Left lobe of liver (tissue), 2 donors: ENCODE data around the gene UBA1. TPM values are rescaled to one million over a fixed set of nuclear protein-coding genes. Genes with fewer than 3 reads are reported as not detected.

Source experiments
- ATAC-seq: fragments of 200-7000 bp; cut with Tn5 transposase; one replicate; pipeline ENCODE4 v1.9.1; 2020; ENCODE audit warnings: mild to moderate bottlenecking, moderate library complexity
- DNase-seq: peaks from one replicate; pipeline ENCODE4 v3.0.0-alpha.2; 2020; ENCODE audit warnings: low spot score
- total RNA-seq: library from RNA; stranded (reverse); gene quantifications from one replicate; pipeline ENCODE4 v1.2.1, GENCODE V29; 2021
- donor health status: DM: no; HTN: no; CAD: no; lungs with moderate emphysema.
- donor health status: DM: no; HTN: yes; CAD: no.

UBA1 gene
- total RNA-seq: 87.2 TPM

DNA sequence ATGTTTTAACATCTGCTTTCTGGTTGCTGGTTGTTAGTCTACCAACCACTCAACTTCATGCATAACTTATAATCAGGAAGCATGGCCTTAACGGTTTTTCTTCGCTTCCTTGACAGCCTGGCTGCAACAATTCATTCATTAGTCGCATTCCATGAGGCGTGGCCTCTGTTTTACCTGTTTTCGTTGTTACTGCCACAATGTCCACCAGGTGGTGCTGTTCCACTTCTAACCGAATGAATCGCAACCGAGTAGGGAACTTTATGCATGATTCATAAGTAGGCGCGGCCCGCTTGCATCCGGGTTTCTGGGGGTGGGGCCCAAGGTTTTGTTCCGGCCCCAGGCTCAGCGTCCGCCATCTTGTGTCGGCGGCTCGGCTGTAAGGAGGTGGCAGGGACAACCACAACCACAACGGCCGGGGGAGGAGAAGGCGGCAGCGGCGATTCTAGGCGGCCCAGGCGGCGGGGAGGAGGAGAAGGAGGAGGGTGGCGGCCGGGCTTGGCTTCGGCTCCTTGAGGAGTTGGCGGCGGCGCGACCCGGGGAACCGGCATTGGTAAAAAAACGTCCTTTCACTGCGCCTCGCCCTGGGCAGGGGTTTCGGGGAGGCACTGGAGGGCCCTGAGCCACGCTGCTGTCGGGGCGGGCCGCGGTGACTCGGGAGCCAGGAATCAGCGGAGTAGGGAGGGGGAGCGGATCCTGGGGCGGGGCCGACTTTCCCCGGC is at the start of gene UBA1:
TSS of gene UBA1 (plus strand) at position 355 of the 719 bp plus-strand sequence. CDS start 4,974 bp downstream, outside the sequence.
- ATAC-seq: peak; percentile 87

DNA sequence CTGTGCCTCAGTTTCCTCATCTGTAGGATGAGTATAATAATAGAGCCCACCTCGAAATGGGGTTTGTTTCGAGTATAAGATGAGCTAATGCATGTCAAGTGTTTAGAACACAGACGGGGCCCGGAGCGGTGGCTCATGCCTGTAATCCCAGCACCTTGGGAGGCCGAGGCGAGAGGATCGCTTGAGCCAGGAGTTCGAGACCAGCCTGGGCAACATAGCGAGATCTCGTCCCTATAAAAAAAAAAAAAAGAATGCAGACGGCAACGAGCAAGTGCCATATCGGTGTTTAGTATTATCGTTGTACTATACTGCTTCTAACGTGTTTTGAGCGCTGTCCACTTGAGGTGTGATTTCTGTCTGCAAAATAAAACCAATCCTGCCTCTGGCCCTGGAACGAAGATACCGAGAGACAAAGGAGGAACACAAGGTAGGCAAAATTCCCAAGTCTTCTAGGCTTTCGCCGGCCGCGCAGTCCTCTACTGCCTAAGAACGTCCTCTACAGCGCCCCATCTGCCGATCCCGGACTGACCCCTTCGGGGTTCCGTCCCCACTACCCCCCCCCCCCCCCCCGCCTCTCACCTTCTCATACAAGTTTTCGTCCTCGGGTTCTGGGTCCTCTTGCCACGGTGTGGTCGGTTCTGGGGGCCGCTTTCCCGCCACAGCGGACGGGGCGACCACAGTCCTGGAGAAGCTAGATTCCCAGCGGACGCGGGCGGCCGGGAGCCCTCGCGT is 49.6 kb upstream of the UBA1 start:
- ATAC-seq (peak; percentile 35), DNase-seq (peak; percentile 46)

More for the DNA sequence above, at the start of gene UBA1:
- peak; percentile 91 for DNase-seq

DNA sequence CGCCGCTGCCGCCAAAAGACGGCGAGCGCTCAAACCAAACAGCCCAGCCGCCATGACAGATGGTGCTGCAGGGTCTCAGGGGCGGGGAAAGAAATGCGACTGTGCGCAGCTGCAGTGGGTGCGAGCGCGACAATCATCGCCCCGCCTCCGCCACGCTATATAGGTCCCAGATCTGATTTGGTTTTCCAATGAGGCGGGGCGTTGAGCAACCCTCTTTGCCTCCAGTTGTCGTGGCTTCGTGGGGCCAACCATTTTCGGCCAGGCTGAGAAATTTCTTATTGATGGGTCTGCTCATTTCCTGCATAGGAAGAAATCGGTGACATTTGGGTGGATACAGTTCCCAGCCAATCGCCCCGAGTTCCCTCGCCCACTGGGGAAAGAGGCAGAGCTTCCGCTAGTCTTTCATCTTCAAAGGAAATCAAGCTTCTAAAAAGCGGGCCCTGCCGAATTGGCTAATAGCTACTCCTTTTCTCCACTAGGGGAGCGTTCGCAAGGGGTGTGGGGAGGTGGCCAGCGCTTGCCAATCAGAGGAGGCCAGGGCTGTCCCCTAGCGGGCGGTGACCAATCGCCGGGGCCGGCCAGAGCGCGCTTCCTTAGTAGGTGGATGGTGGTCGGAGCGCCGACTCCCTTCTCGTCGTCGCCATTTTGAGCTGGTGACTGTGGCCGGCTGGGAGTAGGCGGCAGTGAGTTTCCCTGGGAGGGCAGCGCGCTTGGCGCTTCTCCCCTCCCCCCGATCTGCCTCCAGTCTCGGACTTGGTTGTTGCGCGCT is 48.8 kb upstream of the UBA1 start, which contains the start of the genes NDUFB11 and RBM10:
TSS of gene NDUFB11 (minus strand) at position 77 of the 769 bp plus-strand sequence. CDS start at position 54, 23 bp downstream.
TSS of gene RBM10 (plus strand) at position 596 of the 769 bp plus-strand sequence. CDS start 2,261 bp downstream, outside the sequence.
- DNase-seq: peak; percentile 92
- peak; percentile 94 for ATAC-seq

DNA sequence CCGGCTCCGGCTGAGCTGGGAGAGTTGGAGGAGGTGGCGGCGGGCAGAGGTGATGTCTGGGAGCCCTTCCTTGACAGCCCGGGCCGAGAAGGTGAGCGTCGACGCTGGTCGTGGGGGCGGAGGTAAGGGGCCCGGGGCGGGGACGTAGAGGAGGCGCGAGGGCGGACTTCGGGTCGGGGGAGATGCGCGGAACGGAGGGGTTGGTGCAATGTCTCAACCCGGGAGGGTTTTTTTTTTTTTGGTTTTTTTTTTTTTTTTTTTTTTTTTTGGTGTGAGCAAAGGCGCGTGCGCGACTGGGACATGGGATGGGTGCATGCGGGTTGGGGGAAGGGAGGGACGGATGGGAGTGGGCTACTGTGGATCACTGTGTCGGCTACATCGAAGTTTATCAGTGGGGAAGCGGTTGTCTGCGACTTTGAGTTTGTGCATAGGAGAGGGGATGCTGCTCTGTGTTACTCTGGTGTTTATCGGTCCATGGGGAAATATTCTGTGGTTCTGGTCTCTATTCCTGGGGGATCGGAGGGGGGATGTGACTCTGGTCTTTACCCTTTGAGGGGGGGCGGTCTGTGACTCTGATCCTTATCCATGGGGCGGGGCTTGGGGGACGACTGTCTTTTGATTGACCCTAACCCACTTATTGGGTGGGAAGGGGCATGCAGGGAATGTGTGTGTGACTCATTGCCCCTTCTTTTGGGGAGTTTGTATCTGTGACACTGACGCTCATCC is 48.1 kb upstream of the UBA1 start:
- DNase-seq (no peak), ATAC-seq (peak; percentile 41)

- DNase-seq: no peak
- ATAC-seq: no peak
Measured at GRCh38 chrX:47146121-47146935, 47.3 kb upstream of the UBA1 start.

DNA sequence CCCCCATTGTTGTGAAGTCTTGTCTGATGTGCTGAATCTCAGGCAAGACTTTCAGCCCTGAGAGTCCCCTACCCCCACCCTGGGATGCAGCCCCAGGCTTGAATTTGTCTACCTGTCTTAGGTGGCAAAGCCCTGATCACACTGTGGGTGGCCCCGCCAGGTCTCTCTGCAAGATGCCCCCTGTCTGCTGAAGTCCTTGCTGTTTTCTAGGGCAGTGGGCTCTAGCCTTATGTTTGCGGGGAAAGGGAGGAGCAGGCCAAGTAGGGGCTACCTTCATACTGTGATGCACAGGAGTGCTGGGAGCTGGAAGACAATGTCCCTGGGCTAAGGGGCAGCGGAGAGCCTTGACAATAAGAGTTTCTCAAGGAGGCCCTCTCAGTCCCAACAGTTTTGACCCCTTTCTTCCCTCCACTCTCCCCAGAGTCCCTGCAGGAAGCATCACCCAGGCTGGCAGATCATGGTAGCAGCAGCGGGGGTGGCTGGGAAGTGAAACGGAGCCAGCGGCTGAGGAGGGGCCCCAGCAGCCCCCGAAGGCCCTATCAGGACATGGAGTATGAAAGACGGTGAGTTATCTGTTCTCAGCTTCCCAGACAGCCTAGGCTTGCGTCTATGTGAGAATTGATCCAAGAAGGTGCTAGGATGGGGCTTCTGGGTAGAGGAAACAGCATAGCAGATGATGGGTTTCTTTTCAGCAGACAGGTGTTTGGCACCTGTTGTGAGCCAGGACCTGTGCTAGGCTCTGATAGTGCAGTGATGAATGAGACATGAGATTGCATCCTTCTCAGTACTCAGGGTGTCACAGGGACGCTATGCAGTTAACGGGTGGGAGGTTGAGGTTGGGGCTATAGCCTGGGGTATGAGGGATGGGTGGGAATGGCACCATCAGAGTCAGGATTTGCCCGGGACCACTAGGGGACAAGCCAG is 46.4 kb upstream of the UBA1 start:
- no peak for DNase-seq
- no peak for ATAC-seq

DNA sequence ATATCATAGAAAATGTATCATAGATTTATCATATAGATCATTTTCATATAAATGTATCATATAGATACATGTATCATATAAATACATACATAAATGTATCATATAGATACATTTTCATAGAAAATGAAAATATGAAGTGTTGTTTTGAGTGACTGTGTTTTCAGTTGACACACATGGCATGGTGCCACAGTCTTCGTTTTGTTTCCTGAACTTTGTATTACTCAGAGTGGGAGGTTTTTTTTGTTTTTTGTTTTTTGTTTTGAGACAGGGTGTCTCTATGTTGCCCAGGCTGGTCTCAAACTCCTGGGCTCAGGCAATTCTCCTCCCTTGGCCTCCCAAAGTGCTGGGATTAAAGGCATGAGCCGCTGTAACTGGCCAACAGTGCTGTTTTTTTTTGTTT is 44.7 kb upstream of the UBA1 start:
- DNase-seq (no peak), ATAC-seq (no peak)

DNA sequence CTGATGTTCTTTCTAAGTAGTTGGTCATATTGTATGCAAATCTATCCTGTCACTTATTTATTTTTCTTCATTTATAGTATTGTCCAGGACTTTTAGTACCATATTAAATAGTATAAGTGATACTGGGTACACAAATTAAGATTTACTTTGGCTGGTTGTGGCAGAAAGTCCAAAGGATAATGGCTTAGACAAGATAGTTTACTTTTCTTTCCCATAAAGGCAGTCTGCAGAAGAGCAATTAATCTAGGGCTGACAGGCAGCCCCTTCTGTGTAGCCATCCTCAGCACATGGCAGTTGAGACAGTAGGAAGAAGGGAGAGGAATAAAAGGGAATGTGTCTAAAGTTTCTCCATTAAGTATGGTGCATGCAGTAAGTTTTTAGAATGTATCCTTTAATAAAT is 42.2 kb upstream of the UBA1 start:
- ATAC-seq (peak; percentile 73), DNase-seq (no peak)

DNA sequence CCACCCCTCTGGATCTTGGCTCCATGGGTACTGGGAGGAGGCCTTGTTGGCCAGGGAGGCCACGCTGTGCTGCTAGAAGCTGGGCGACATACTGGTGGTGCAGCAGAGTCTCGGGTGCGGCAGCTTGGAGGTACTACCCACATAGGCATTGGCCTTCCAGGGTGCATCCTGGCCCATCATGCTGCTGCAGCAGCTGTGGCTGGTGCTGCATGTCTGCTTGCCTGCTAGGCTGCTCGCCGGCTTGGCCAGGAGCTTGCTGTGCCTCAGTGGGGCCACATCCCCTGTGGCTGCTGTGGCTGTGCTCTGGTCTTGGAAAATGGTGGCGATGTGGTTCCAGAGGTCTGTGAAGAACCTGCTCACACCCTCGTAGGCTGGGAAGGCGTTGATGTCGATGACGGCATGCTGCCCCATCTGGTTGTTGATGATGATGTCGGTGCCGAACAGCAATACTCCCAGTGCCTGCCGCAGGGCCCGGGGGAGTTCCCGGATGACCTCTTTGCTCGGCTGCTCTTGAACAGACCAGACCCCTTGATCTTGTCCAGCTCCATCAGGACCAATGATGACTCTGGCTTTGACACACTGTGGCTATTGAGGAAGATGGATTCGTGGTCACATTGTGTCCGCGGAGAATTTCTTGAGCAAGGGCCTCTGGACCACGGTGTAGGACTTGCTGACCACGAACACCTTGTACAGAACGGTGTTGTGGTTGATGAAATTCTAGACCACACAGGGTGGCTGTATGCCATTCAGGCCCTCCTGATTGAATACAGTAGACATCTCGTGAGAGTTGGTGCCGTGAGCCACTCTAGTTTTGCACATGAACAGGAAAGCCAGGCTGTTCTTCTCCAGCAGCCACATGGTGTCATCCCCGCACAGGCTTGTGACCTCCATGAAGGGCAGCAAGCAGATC is 36.8 kb upstream of the UBA1 start:
- DNase-seq: no peak
- ATAC-seq: no peak

DNA sequence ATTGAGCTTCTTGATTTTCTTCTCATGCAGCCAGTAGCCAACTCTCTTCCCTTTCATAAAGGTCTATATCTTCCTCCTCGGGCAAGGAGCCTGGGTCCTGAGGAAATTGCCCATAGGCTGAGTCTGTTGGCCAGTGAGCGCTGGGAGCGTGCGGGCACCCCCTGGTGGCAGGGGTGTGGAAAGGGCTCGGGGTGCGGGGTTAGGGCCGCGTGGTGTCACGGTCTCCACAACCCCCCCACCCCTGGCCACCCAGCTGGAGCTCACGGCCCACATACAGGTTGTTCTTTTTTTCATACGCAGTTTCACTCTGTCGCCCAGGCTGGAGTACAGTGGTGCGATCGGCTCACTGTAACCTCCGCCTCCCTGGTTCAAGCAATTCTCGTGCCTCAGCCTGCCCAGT is 35.5 kb upstream of the UBA1 start:
- ATAC-seq: no peak
- no peak for DNase-seq

- DNase-seq (no peak), ATAC-seq (no peak)
Measured at GRCh38 chrX:47158781-47159180, 34.8 kb upstream of the UBA1 start.

DNA sequence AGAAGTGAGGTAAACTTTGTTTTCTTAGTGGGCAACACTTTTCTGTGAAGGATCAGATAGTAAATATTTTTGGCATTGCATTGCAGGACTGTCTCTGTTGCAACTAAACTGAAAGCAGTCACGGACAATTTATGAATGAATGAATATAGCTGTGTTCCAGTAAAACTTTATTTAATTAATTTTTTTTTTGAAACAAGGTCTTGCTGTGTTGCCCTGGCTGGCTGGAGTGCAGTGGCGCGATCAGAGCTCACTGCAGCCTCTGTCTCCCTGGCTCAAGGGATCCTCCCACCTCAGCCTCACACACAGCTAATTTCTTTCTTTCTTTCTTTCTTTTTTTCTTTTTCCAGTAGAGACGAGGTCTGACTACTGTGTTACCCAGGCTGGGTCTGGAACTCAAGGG is 32.8 kb upstream of the UBA1 start:
- DNase-seq: no peak
- ATAC-seq: no peak

DNA sequence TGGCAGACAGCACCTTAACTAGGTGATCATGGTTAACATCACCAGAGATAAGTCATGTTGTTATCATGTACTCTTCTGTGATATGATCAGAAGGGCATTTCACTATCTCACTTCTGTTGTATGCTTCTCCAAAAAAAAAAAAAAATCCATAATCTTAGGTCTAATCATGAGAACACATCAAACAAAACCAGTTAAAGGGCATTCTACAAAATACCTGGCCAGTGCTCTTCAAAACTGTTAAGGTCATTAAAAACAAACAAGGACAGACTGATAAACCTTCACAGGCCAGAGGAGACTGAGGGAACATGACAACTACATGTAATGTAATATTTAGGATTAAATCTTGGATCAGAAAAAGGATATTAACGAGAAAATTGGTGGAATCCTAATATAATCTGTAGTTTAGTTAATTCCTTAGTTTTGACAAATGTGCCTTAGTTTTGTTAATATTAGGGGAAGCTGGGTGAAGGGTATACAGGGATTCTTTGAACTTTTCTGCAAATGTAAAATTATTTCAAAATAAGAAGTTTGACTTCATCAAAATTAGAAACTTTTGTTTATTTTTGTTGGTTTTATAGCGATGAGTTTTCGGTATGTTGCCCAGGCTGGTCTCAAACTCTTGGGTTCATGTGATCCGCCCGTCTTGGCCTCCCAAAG is 30.6 kb upstream of the UBA1 start:
- peak; percentile 54 for ATAC-seq

DNA sequence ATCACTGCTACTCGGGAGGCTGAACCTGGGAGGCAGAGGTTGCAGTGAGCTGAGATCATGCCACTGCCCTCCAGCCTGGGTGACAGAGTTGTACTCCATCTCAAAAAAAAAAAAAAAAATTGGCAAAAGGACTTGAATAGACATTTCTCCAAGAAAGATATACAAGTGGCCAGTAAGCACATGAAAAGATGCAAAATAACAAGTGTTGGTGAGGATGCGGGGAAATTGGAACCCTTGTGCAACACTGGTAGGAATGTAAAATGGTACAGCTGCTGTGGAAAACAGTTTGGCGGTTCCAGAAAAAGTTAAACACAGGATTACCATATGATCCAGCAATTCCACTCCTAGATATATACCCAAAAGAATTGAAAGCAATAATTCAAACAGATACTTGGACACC is 29.2 kb upstream of the UBA1 start:
- ATAC-seq (no peak), DNase-seq (no peak)

More for the DNA sequence above, 30.6 kb upstream of the UBA1 start:
- no peak for DNase-seq

- ATAC-seq: peak; percentile 47
Measured at GRCh38 chrX:47166126-47166525, 27.5 kb upstream of the UBA1 start.

GRCh38 chrX:47168495-47169073 is 25.0 kb upstream of the UBA1 start:
- no peak for DNase-seq
- no peak for ATAC-seq

More at GRCh38 chrX:47166126-47166525, 27.5 kb upstream of the UBA1 start:
- DNase-seq: no peak

DNA sequence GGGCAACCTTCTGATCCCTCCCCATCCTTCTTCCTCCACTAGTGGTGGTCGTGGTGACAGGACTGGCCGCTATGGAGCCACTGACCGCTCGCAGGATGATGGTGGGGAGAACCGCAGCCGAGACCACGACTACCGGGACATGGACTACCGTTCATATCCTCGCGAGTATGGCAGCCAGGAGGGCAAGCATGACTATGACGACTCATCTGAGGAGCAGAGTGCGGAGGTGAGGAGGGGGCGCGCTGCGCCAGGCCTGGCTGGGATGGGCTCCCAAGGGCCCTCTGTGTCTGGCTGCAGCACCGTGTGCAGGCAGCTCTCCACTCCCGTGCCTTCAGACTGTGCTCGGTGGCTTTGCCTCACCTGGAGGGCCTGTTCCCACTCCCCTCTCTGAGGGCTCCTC is 24.4 kb upstream of the UBA1 start:
- ATAC-seq: no peak
- DNase-seq: no peak
